Breast epithelium (tissue), 4 donors: ENCODE results near the gene DHRS13. TPM values are rescaled to one million over a fixed set of nuclear protein-coding genes. Genes with fewer than 3 reads are reported as not detected.
"Not testable (repeated sequence)": the region's sequence is repeated elsewhere in the genome, so short reads cannot be mapped to it uniquely, and the experiment has no call there.

Experiments used
- DNase-seq, 2 donors: peaks; one replicate each; pipeline ENCODE4 v3.0.0-alpha.2; 2019; ENCODE audit warnings: low spot score in 2 of 2
- H3K27ac ChIP-seq, 2 donors: fragments of 200-600 bp; sonication (generic) in 1 of 2; one replicate each; pipeline ENCODE4 v1.5.1; 2016 to 2019; ENCODE audit warnings: mild to moderate bottlenecking in 1 of 2
- H3K27me3 ChIP-seq, 2 donors: fragments of 200-600 bp; sonication (generic) in 1 of 2; one replicate each; pipeline versions ENCODE4 v1.5.1 to v1.6.0; 2017 to 2019; ENCODE audit warnings: control low read depth in 1 of 2, mild to moderate bottlenecking in 1 of 2
- H3K36me3 ChIP-seq: fragments of 200-600 bp; one replicate; pipeline ENCODE4 v1.5.1; 2019
- H3K4me1 ChIP-seq, 2 donors: fragments of 200-600 bp; sonication (generic); one replicate each; pipeline ENCODE4 v1.5.1; 2016 to 2019; ENCODE audit warnings: control low read depth in 1 of 2
- H3K4me3 ChIP-seq, 3 donors: fragments of 200-600 bp; sonication (generic); 1 replicate in 2 of 3; 2 replicates in 1 of 3; pipeline ENCODE4 v1.5.1; 2016 to 2019; ENCODE audit warnings: mild to moderate bottlenecking in 3 of 3, moderate library complexity in 2 of 3
- H3K9me3 ChIP-seq, 2 donors: fragments of 200-600 bp; sonication (generic) in 1 of 2; one replicate each; pipeline ENCODE4 v1.5.1; 2016 to 2019; ENCODE audit warnings: control low read depth in 1 of 2
- CTCF ChIP-seq, 3 donors: fragments of 450-650 bp; IDR thresholded peaks; one replicate each; pipeline ENCODE4 v1.5.1; 2016 to 2017; ENCODE audit warnings: antibody characterized with exemption in 3 of 3, mild to moderate bottlenecking in 3 of 3, moderate library complexity in 3 of 3
- POLR2A ChIP-seq: fragments of 450-650 bp; IDR thresholded peaks from one replicate; pipeline ENCODE4 v1.6.1; 2016; ENCODE audit warnings: antibody characterized with exemption, mild to moderate bottlenecking, moderate library complexity
- POLR2AphosphoS5 ChIP-seq, 3 donors: sonication (generic); formaldehyde crosslinking; IDR thresholded peaks; one replicate each; pipeline ENCODE4 v1.6.1; 2017; ENCODE audit warnings: antibody characterized with exemption in 3 of 3
- intact Hi-C: fragments of 100-400 bp; cut with DNase I; formaldehyde crosslinking; loops from one replicate; pipeline ENCODE4 v1.15.1; 2023; ENCODE audit warnings: low total_unique reads
- total RNA-seq, 3 donors: library from RNA; depleted of rRNA; stranded (reverse); fragments of >200 nt; gene quantifications; one replicate each; pipeline ENCODE4 v1.1.0, GENCODE V29; 2016

Gene DHRS13
- total RNA-seq, 3 donors from 2014 or later: 3.2 to 20.6 (median 14.2) TPM

GRCh38 chr17:28895794-28896447 lies 7.0 kb downstream of the DHRS13 start:
- no peaks in the 10 kb centered on the region for H3K9me3 ChIP-seq
- TF ChIP-seq CTCF (IDR thresholded peaks at IDR 0.05): no peak
- no peak for TF ChIP-seq POLR2A
- no peak for TF ChIP-seq POLR2AphosphoS5 (IDR thresholded peaks at IDR 0.05)
- H3K4me3 ChIP-seq: peak overlapping the region; percentile 89 to 91 (median 91)
- H3K27me3 ChIP-seq: no peaks in the 10 kb centered on the region
- H3K4me1 ChIP-seq: peaks cover 5 to 8% of the 10 kb centered on the region in 2 donors
- intact Hi-C loops: no loop called here
- DNase-seq: no peak
- peak overlapping the region; percentile 91 to 99 for H3K27ac ChIP-seq
- H3K36me3 ChIP-seq: no peaks in the 10 kb centered on the region

GRCh38 chr17:28893248-28894183 lies 9.4 kb downstream of the DHRS13 start:
- H3K4me3 ChIP-seq: peak overlapping the region in 1 of 3 donors; percentile 32
- intact Hi-C loops, DNase-seq, H3K36me3 ChIP-seq, H3K9me3 ChIP-seq, H3K27me3 ChIP-seq, H3K4me1 ChIP-seq: not testable (repeated sequence)
- peak overlapping the region; percentile 74 to 84 for H3K27ac ChIP-seq

- no peak overlapping the region for H3K27ac ChIP-seq
Measured at GRCh38 chr17:28892024-28892423, 10.9 kb downstream of the DHRS13 start.

GRCh38 chr17:28891201-28891600 lies 11.7 kb downstream of the DHRS13 start:
- Histone ChIP-seq H3K4me1 (peaks cover 0 to 8% of the 10 kb centered on the region in 2 donors), H3K27me3 (no peaks in the 10 kb centered on the region), H3K36me3 (no peaks in the 10 kb centered on the region), H3K4me3 (no peak overlapping the region), H3K27ac (peak overlapping the region in 1 of 2 donors; percentile 4), H3K9me3 (no peaks in the 10 kb centered on the region)
- DNase-seq: no peak
- intact Hi-C loops: no loop called here
- no peak for TF ChIP-seq POLR2AphosphoS5 (IDR thresholded peaks at IDR 0.05)
- TF ChIP-seq POLR2A: no peak
- TF ChIP-seq CTCF (IDR thresholded peaks at IDR 0.05): no peak

More at GRCh38 chr17:28892024-28892423, 10.9 kb downstream of the DHRS13 start:
- peaks cover 0 to 8% of the 10 kb centered on the region in 2 donors for H3K4me1 ChIP-seq
- H3K27me3 ChIP-seq: no peaks in the 10 kb centered on the region
- no peak overlapping the region for H3K4me3 ChIP-seq
- no peaks in the 10 kb centered on the region for H3K36me3 ChIP-seq
- no peak for TF ChIP-seq POLR2AphosphoS5 (IDR thresholded peaks at IDR 0.05)
- no peak for TF ChIP-seq CTCF (IDR thresholded peaks at IDR 0.05)
- no peak for TF ChIP-seq POLR2A
- intact Hi-C loops: no loop called here
- H3K9me3 ChIP-seq: no peaks in the 10 kb centered on the region
- no peak for DNase-seq

GRCh38 chr17:28889996-28890395 lies 12.9 kb downstream of the DHRS13 start:
- Histone ChIP-seq H3K4me1 (peaks cover 0 to 8% of the 10 kb centered on the region in 2 donors), H3K27ac (no peak overlapping the region), H3K9me3 (no peaks in the 10 kb centered on the region), H3K36me3 (no peaks in the 10 kb centered on the region), H3K4me3 (no peak overlapping the region), H3K27me3 (no peaks in the 10 kb centered on the region)
- intact Hi-C loops: no loop called here
- TF ChIP-seq POLR2A: no peak
- TF ChIP-seq CTCF (IDR thresholded peaks at IDR 0.05): no peak
- no peak for TF ChIP-seq POLR2AphosphoS5 (IDR thresholded peaks at IDR 0.05)
- no peak for DNase-seq
